Hepatic stellate cell (primary cell): ENCODE data around the gene PALM.
A peak's percentile ranks its signal among the peaks of the same experiment; 100 is the strongest.

Experiments used
- DNase-seq: peaks from one replicate; pipeline ENCODE4 v3.0.0; 2011; ENCODE audit warnings: low spot score

Gene PALM

DNA sequence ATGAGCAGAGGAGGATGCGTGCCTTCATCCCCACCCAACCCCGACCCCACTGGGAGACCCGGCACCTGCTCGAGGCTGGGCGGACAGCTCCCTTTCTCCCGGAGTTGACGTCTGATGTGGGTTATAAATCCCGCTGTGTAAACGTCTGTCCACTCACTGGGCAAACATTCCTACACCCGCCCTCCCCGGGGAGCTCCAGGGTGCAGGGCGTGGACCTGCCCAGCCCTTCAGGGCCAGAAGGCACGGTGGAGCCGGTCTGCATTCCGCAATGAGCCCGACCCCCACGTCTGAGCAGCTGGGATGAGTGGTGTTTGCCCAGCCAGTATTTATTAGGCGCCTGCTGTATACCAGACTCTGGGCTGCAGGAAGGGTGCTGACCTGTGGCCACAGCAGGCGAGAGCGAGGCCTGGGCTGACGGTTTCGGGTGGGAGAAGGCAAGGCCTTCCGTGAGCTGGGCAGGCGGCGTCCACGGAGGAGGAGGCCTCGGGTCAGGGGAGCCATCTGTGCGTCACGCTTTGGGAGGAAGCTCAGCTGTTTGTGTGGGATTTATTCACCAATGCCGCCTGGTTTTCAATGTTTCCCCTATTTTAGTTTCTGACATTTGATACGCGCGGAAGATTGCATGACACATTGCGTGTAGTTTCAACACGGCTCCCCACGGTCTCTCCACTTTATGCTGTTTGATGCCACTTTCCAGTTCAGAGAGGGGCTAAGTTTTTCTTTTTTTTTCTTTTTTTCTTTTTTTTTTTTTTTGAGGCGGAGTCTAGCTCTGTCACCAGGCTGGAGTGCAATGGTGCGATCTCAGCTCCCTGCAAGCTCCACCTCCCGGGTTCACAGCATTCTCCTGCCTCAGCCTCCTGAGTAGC, 44.1 kb downstream of the PALM start:
- DNase-seq: peak; percentile 94

- no peak for DNase-seq
Observed at GRCh38 chr19:754530-754929, 45.8 kb downstream of the PALM start.

DNA sequence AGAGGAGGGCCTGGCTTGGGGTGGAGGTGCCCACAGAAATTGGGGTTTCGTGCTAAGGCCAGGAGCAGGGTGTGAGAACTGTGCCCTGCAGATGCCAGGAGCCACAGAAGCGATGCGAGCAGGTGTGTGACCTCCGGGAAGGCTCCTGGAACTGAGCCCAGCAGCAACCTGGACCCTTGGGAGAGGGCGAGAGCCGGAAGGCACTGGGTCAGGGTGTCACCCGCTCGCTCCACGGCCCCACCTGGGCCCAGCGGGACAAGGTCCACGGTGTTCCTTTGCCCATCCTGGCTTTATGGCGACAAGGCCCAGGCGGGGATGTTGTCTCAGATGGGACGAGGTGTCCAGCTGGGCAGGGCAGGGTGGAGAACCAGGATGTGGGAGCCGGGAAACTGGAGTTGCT, 46.3 kb downstream of the PALM start:
- DNase-seq: no peak

- peak; percentile 74 for DNase-seq
Observed at GRCh38 chr19:756236-756635, 47.5 kb downstream of the PALM start.

- DNase-seq: no peak
Observed at GRCh38 chr19:756821-757688, 48.3 kb downstream of the PALM start.

GRCh38 chr19:757811-758668, 49.3 kb downstream of the PALM start:
- DNase-seq: no peak

- DNase-seq: no peak
Observed at GRCh38 chr19:763181-763580, 54.4 kb downstream of the PALM start.

- DNase-seq: no peak
Observed at GRCh38 chr19:763869-764268, 55.1 kb downstream of the PALM start.

GRCh38 chr19:764301-764700, 55.6 kb downstream of the PALM start:
- DNase-seq: no peak

GRCh38 chr19:765179-765738, 56.5 kb downstream of the PALM start:
- no peak for DNase-seq

DNA sequence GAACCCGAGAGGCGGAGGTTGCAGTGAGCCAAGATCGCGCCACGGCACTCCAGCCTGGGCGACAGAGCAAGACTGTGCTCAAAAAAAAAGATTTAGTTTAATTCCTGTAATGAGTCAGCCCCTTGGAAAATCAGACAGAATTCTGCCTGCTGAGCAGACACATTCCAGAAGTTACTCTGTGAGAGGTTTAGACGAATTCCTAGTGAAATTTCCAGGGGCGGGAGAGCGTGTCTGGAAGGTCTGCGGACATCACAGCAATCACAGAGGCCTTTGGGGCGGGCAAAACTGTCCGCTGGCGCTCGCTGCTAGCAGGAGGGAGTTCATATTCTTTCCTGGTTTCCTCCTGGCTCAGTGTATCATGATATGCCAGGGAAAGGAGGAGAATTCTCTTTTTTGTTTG, 59.7 kb downstream of the PALM start:
- DNase-seq: peak; percentile 89

DNA sequence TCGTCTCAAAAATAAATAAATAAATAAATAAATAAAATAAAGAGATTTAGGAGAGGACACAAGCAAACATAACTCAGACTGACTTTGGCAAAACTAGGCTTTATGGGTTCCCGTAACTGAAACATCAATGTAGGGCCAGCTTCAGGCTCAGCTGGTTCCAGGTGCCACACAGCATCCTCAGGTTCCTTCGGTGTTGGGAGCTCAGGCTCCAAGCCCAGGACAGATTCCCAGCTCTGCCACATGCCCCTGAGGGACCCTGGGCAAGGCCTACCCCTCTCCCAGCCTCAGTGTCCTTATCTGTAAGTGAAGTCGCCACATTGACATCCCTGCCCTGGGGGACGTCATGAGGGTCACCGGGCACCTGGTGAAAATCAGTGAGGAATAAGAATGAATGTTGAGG, 60.9 kb downstream of the PALM start:
- DNase-seq: no peak

DNA sequence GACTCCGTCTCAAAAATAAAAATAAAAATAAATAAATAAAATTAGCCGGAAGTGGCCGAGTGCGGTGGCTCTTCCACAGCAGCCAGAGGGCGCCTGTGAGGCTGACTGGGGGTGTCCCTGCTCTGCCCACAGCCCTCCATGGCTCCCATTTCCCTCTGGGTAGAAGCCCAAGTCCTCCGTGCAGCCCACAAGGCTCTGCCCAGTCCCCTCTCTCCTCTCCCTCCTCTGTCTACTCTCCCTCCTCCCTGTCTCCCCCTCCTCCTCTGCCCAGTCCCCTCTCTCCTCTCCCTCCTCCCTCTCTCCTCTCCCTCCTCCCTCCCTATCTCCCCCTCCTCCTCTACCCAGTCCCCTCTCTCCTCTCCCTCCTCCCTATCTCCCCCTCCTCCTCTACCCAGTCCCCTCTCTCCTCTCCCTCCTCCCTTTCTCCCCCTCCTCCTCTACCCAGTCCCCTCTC, 62.6 kb downstream of the PALM start:
- peak; percentile 69 for DNase-seq

DNA sequence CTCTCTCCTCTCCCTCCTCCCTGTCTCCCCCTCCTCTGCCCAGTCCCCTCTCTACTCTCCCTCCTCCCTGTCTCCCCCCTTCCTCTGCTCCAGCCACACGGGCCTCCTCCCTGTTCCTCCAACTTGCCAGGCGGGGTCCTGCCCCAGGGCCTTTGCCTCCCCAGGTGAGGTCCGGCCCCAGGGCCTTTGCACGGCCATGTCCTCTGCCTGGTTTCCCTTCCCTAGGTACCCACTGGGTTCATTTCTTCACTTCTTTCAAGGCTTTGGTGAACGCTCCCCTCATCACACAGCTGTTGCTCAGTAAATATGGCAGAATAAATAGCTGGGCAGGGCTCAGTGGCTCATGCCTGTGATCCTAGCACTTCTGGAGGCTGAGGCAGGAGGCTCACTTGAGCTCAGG, 63.3 kb downstream of the PALM start:
- no peak for DNase-seq

DNA sequence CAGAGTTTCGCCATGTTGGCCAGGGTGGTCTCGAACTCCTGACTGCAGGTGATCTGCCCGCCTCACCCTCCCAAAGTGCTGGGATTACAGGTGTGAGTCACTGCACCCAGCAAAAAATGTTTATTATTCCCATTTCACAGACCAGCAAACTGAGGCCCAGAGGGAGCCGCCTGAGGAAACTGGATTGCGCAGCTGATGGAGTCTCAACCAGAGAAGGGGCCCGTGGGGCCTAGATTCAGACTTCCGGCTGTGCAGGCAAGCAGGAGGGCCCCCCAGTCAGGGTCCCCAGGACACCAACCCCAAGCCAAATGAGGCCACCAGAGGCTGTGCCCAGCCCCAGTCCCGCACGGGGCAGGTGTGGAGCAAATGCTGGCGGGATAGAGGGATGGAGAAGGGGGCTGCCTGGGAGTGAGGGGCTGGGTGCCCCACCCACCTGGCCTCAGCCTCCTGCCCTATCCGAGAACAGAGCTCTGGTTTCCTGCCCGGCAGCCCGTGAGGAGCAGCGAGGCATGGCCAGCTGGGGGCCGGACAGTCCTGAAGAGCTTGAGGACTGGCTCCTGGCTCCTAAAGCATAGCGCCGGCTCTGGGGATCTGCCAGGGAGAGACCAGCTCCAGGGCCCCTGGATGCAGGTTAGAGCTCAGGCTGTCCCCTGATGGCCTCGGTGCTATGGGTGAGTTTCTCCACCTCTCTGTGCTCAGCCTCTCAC, 64.1 kb downstream of the PALM start:
- DNase-seq: no peak

- no peak for DNase-seq
Observed at GRCh38 chr19:776549-776948, 67.8 kb downstream of the PALM start.

GRCh38 chr19:778910-779653, 70.3 kb downstream of the PALM start:
- peak; percentile 91 for DNase-seq

GRCh38 chr19:780935-781334, 72.2 kb downstream of the PALM start:
- DNase-seq: no peak

DNA sequence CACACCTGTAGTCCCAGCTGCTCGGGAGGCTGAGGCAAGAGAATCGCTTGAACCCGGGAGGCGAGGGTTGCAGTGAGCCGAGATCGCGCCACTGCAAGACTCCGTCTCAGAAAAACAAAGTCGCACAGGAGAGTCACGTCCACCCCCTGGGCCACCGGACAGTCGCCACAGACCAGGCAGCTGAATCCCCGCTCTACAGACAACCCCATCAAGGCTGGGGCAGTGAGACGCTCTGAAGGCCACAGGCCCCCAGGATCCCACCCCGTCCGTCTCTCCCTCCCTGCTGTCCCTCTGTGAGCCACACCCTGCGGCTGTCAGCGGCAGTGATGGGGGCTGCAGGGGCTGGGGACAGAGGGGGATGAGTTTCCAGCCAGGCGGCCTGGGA, 73.1 kb downstream of the PALM start:
- DNase-seq: no peak

- peak; percentile 79 for DNase-seq
Observed at GRCh38 chr19:782185-782877, 73.6 kb downstream of the PALM start.
